HepG2 (cell line): ENCODE measurements around the gene NMU. TPM values are rescaled to one million over a fixed set of nuclear protein-coding genes. Genes with fewer than 3 reads are reported as not detected.

Experiments
- ATAC-seq: fragments of 200-7000 bp; cut with Tn5 transposase; 3 replicates; pipeline ENCODE4 v1.9.1; 2020; ENCODE audit warnings: mild to moderate bottlenecking, moderate library complexity
- BruUV-seq: library from RNA; stranded (reverse); fragments of 400-500 nt; replicated peaks from 2 replicates; lab custom pipeline; 2021; lab: Mats Ljungman, UMichigan
- CTCF ChIA-PET: fragments of 300-600 bp; formaldehyde crosslinking; extraction: SDS; loops from one replicate; lab custom pipeline; 2021; ENCODE audit warnings: low total read pairs, inconsistent platforms, low intra/inter-chr PET ratio; lab: Yijun Ruan, JAX
- POLR2A ChIA-PET: fragments of 350-600 bp; sonication (Branson Sonifier 250); formaldehyde crosslinking; loops from one replicate; lab custom pipeline; 2020; ENCODE audit warnings: antibody characterized with exemption, inconsistent platforms; lab: Yijun Ruan, JAX
- DNase-seq: peaks from one replicate; pipeline ENCODE4 v3.0.0-alpha.2; 2015; ENCODE audit warnings: low spot score
- FAIRE-seq: peaks from 3 replicates; lab custom pipeline; 2011; peaks lifted over from hg19 to GRCh38; lab: Jason Lieb, UNC
- H2AFZ ChIP-seq: one replicate; pipeline ENCODE4 v1.6.1; 2011; ENCODE audit warnings: low read length, inconsistent platforms
- H3K27ac ChIP-seq: fragments of 300-600 bp; 3 replicates; pipeline ENCODE4 v1.8.0; 2011; ENCODE audit warnings: mixed run types, mild to moderate bottlenecking, mixed read lengths, low read length, inconsistent platforms; ENCODE audit not compliant: insufficient read depth; ENCODE audit errors: extremely low read length
- H3K27me3 ChIP-seq, 2 experiments: fragments of 200-600 bp in 1 of 2; 2 replicates in 1 of 2; 3 replicates in 1 of 2; pipeline versions ENCODE4 v1.6.0 to v1.8.0; 2011; ENCODE audit warnings: low read length in 2 of 2, mild to moderate bottlenecking in 2 of 2, moderate library complexity in 2 of 2, inconsistent platforms in 1 of 2; ENCODE audit not compliant: insufficient read depth in 2 of 2, control insufficient read depth in 1 of 2
- H3K36me3 ChIP-seq, 2 experiments: fragments of 200-600 bp in 1 of 2; replicated peaks in 1 of 2; 2 replicates in 1 of 2; 3 replicates in 1 of 2; pipeline versions ENCODE4 v1.5.1 to v1.8.0; 2011; ENCODE audit warnings: low read length in 2 of 2, inconsistent platforms in 1 of 2; ENCODE audit not compliant: insufficient read depth in 2 of 2, control insufficient read depth in 1 of 2
- H3K4me1 ChIP-seq: 2 replicates; pipeline ENCODE4 v1.5.1; 2012; ENCODE audit warnings: low read length, inconsistent platforms; ENCODE audit not compliant: insufficient read depth
- H3K4me2 ChIP-seq: 2 replicates; pipeline ENCODE4 v1.6.0; 2011; ENCODE audit warnings: low read depth, low read length, inconsistent platforms
- H3K4me3 ChIP-seq, 3 experiments: fragments of 200-600 bp in 1 of 3; sonication (generic), shearing (Covaris generic) in 1 of 3; replicated peaks in 1 of 3; 2 replicates each; pipeline ENCODE4 v1.5.1; 2011 to 2016; ENCODE audit warnings: low read length in 3 of 3, inconsistent platforms in 2 of 3, low read depth in 2 of 3, mild to moderate bottlenecking in 2 of 3, control low read depth in 1 of 3, mixed read lengths in 1 of 3; ENCODE audit not compliant: insufficient read depth in 1 of 3
- H3K79me2 ChIP-seq: one replicate; pipeline ENCODE4 v1.6.1; 2011; ENCODE audit warnings: low read length, inconsistent platforms; ENCODE audit not compliant: insufficient read depth
- H3K9ac ChIP-seq: 2 replicates; pipeline ENCODE4 v1.6.0; 2011; ENCODE audit warnings: mild to moderate bottlenecking, low read depth, low read length, inconsistent platforms; ENCODE audit not compliant: insufficient read depth
- H3K9me3 ChIP-seq: 2 replicates; pipeline ENCODE4 v1.5.1; 2012; ENCODE audit warnings: mild to moderate bottlenecking, low read length
- H4K20me1 ChIP-seq: 2 replicates; pipeline ENCODE4 v1.6.0; 2011; ENCODE audit warnings: inconsistent platforms, mild to moderate bottlenecking, low read length, moderate library complexity; ENCODE audit not compliant: insufficient read depth
- GTF2F1 ChIP-seq: fragments of 150-350 bp; IDR thresholded peaks from 2 replicates; pipeline ENCODE4 v1.6.1; 2014; ENCODE audit warnings: low read length
- HMGA1 ChIP-seq: sonication (generic); formaldehyde crosslinking; conservative IDR thresholded peaks from 2 replicates; pipeline ENCODE4 v1.4.0; 2020; ENCODE audit warnings: missing genetic modification reagents
- HNRNPK ChIP-seq: fragments of 200-400 bp; formaldehyde crosslinking; IDR thresholded peaks from 2 replicates; pipeline ENCODE4 v1.6.1; 2018; ENCODE audit warnings: low read length, low read depth, moderate library complexity, mild to moderate bottlenecking; ENCODE audit not compliant: poor library complexity, severe bottlenecking
- MXD4 ChIP-seq: IDR thresholded peaks from 2 replicates; pipeline ENCODE4 v1.6.1; 2016; ENCODE audit warnings: mild to moderate bottlenecking, missing biosample characterization, missing genetic modification reagents
- PTBP1 ChIP-seq: fragments of 200-400 bp; formaldehyde crosslinking; IDR thresholded peaks from 2 replicates; pipeline ENCODE4 v1.6.1; 2018; ENCODE audit warnings: low read length, low read depth; ENCODE audit not compliant: poor library complexity, severe bottlenecking
- SAP130 ChIP-seq: IDR thresholded peaks from 2 replicates; pipeline ENCODE4 v1.6.1; 2016; ENCODE audit warnings: low read depth
- TAF15 ChIP-seq: fragments of 200-400 bp; formaldehyde crosslinking; IDR thresholded peaks from one replicate; pipeline ENCODE4 v1.6.1; 2018; ENCODE audit warnings: mild to moderate bottlenecking, low read depth, low read length; ENCODE audit not compliant: poor library complexity, severe bottlenecking
- ZNF10 ChIP-seq: sonication (generic); formaldehyde crosslinking; IDR thresholded peaks from 2 replicates; pipeline ENCODE4 v1.4.0; 2020; ENCODE audit warnings: mild to moderate bottlenecking, low read depth, missing genetic modification reagents, borderline replicate concordance
- ZNF18 ChIP-seq: sonication (generic); formaldehyde crosslinking; IDR thresholded peaks from 2 replicates; pipeline ENCODE4 v1.8.0; 2022; ENCODE audit warnings: mild to moderate bottlenecking, missing genetic modification reagents; ENCODE audit not compliant: insufficient replicate concordance
- ZNF280B ChIP-seq: sonication (generic); formaldehyde crosslinking; IDR thresholded peaks from 2 replicates; pipeline ENCODE4 v1.5.0; 2020; ENCODE audit warnings: missing genetic modification reagents, mild to moderate bottlenecking, borderline replicate concordance
- ZNF318 ChIP-seq: sonication (generic); formaldehyde crosslinking; IDR thresholded peaks from 2 replicates; pipeline ENCODE4 v1.4.0; 2020; ENCODE audit warnings: mild to moderate bottlenecking, missing genetic modification reagents
- ZNF549 ChIP-seq: sonication (generic); formaldehyde crosslinking; IDR thresholded peaks from 2 replicates; pipeline ENCODE4 v1.5.0; 2020; ENCODE audit warnings: missing genetic modification reagents
- ZNF747 ChIP-seq: sonication (generic); formaldehyde crosslinking; IDR thresholded peaks from 2 replicates; pipeline ENCODE4 v1.8.1; 2023; ENCODE audit warnings: missing genetic modification reagents, mild to moderate bottlenecking, borderline replicate concordance
- ZZZ3 ChIP-seq: sonication (generic); formaldehyde crosslinking; IDR thresholded peaks from 2 replicates; pipeline ENCODE4 v1.4.0; 2020; ENCODE audit warnings: missing genetic modification reagents, mild to moderate bottlenecking, borderline replicate concordance
- WGBS: methylation state at CpG from one replicate; pipeline ENCODE4 v1.1.6; 2017; ENCODE audit warnings: low lambda C conversion rate; 5-methylcytosine and 5-hydroxymethylcytosine counted together
- in situ Hi-C: cut with HindIII; loops from 2 replicates; pipeline ENCODE4 v1.10.0; 2017; ENCODE audit warnings: low pct_unique_long_range_greater_than_20kb; ENCODE audit not compliant: extremely low pct_ligation_motif_present
- intact Hi-C: fragments of 100-400 bp; cut with micrococcal nuclease; formaldehyde crosslinking; loops from one replicate; pipeline ENCODE4 v1.10.0; 2022; ENCODE audit not compliant: unreplicated experiment
- polyA plus RNA-seq, 8 experiments: library from polyadenylated mRNA; depleted of rRNA in 3 of 8; stranded (reverse) in 7 of 8; unstranded in 1 of 8; fragments of >200 nt; fragmentation: Illumina TruSeq in 4 of 8; extraction: Trizol in 4 of 8; gene quantifications; 2 replicates each; pipeline versions ENCODE4 v1.2.1 to v1.2.3, GENCODE V29; 2011 to 2016; ENCODE audit warnings: low read depth in 4 of 8, missing spikeins in 1 of 8, mixed read lengths in 1 of 8; ENCODE audit not compliant: insufficient read depth in 1 of 8
- total RNA-seq, 5 experiments: library from RNA; depleted of rRNA; stranded (reverse); fragments of >200 nt; fragmentation: Illumina TruSeq; extraction: Trizol; gene quantifications; 2 replicates each; pipeline ENCODE4 v1.2.3, GENCODE V29; 2016; ENCODE audit warnings: low read depth in 1 of 5

NMU gene
- total and polyA plus RNA-seq, 2 of the 13 experiments (the other 11 are each of a cell fraction or from before 2014, with no cell fraction given) = not detected

GRCh38 chr4:55610381-55610780 is 25.7 kb downstream of the NMU start:
- ATAC-seq (no peak), FAIRE-seq (no peak), DNase-seq (no peak)
- ChIA-PET CTCF (no interaction called here), POLR2A (no interaction called here)
- Histone ChIP-seq H3K36me3 (no peaks in the 10 kb centered on the region), H3K4me1 (no peaks in the 10 kb centered on the region), H3K4me3 (no peak overlapping the region), H3K27ac (no peak overlapping the region), H2AFZ (no peak overlapping the region), H3K9ac (no peak overlapping the region), H3K4me2 (no peak overlapping the region), H3K79me2 (no peaks in the 10 kb centered on the region), H4K20me1 (no peaks in the 10 kb centered on the region), H3K27me3 (no peaks in the 10 kb centered on the region), H3K9me3 (no peaks in the 10 kb centered on the region)
- no TSS peak for BruUV-seq
- in situ Hi-C loops (no loop called here), intact Hi-C loops (no loop called here)
- 66% methylated on average over 2 of the region's 2 CpGs for WGBS
- TF ChIP-seq ZNF549 (CRISPR knock-in tag) (no peak), PTBP1 (no peak), ZZZ3 (CRISPR knock-in tag) (no peak), TAF15 (no peak), ZNF10 (CRISPR knock-in tag) (no peak), SAP130 (CRISPR knock-in tag) (no peak), MXD4 (no peak), ZNF18 (CRISPR knock-in tag) (no peak), ZNF747 (CRISPR knock-in tag) (no peak), GTF2F1 (no peak), ZNF318 (CRISPR knock-in tag) (no peak), HNRNPK (no peak), HMGA1 (CRISPR knock-in tag) (no peak), ZNF280B (CRISPR knock-in tag) (no peak)
